ENCODE data around the gene SNRNP35.

- TF ChIP-seq, protein P1, sequence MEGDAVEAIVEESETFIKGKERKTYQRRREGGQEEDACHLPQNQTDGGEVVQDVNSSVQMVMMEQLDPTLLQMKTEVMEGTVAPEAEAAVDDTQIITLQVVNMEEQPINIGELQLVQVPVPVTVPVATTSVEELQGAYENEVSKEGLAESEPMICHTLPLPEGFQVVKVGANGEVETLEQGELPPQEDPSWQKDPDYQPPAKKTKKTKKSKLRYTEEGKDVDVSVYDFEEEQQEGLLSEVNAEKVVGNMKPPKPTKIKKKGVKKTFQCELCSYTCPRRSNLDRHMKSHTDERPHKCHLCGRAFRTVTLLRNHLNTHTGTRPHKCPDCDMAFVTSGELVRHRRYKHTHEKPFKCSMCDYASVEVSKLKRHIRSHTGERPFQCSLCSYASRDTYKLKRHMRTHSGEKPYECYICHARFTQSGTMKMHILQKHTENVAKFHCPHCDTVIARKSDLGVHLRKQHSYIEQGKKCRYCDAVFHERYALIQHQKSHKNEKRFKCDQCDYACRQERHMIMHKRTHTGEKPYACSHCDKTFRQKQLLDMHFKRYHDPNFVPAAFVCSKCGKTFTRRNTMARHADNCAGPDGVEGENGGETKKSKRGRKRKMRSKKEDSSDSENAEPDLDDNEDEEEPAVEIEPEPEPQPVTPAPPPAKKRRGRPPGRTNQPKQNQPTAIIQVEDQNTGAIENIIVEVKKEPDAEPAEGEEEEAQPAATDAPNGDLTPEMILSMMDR (IDR thresholded peaks at IDR 0.05; ENCODE audit: insufficient read depth, low read depth, low read length): no peak
- TF ChIP-seq EZH2 (IDR thresholded peaks at IDR 0.05; ENCODE audit: insufficient read depth, low read length): no peak
These were observed 16.3 kb upstream of the SNRNP35 start for GRCh38 chr12:123441523-123442164.

Measured in astrocyte (in vitro differentiated cells and primary cell).